ENCODE data around the gene PLTP.

- TF ChIP-seq CTCF (IDR thresholded peaks at IDR 0.05) (no peak), POLR2A (IDR thresholded peaks at IDR 0.05) (no peak)
These were observed 48.1 kb downstream of the PLTP start for GRCh38 chr20:45863543-45864470.
